Measurements from ENCODE around the gene C6orf89. TPM values are rescaled to one million over a fixed set of nuclear protein-coding genes. Genes with fewer than 3 reads are reported as not detected.

Gene C6orf89
- total and polyA plus RNA-seq, 9 donors = 23.1 to 102 (median 62.2) TPM

DNA sequence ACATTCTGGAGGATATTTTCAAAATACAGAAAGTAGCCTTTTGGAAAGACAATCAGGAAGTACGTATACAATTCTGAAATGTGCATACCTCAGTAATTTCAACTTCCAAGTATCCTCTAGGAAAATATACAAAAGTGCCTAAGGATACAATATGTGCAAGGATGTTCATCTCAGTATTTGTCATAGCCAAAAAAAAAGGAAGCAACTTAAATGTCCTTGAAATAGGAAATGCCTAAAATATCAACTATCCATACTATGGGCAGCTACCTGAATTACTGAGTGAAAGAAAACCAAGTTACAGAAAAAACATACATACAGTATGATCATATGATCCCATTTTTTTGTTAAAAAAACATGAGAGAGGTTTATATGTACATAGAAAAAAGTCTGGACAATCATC is 12.6 kb upstream of the C6orf89 start:
- TF ChIP-seq POLR2A (IDR thresholded peaks at IDR 0.05) = no peak
- no peak for TF ChIP-seq EP300 (IDR thresholded peaks at IDR 0.05)
- TF ChIP-seq, protein P1, sequence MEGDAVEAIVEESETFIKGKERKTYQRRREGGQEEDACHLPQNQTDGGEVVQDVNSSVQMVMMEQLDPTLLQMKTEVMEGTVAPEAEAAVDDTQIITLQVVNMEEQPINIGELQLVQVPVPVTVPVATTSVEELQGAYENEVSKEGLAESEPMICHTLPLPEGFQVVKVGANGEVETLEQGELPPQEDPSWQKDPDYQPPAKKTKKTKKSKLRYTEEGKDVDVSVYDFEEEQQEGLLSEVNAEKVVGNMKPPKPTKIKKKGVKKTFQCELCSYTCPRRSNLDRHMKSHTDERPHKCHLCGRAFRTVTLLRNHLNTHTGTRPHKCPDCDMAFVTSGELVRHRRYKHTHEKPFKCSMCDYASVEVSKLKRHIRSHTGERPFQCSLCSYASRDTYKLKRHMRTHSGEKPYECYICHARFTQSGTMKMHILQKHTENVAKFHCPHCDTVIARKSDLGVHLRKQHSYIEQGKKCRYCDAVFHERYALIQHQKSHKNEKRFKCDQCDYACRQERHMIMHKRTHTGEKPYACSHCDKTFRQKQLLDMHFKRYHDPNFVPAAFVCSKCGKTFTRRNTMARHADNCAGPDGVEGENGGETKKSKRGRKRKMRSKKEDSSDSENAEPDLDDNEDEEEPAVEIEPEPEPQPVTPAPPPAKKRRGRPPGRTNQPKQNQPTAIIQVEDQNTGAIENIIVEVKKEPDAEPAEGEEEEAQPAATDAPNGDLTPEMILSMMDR (IDR thresholded peaks at IDR 0.05) = no peak
- Histone ChIP-seq H3K9me3 (no peaks in the 10 kb centered on the region), H3K27ac (no peak overlapping the region), H3K4me3 (no peak overlapping the region), H3K27me3 (no peaks in the 10 kb centered on the region), H3K36me3 (no peaks in the 10 kb centered on the region), H3K4me1 (ENCODE audit: insufficient read depth) (peaks cover 3% of the 10 kb centered on the region)
- WGBS, 3 donors = 93 to 100% (median 97%) methylated on average over 1 of the region's 1 CpG
- DNase-seq = no peak
- intact Hi-C loops (cut with DNase I) = no loop called here

DNA sequence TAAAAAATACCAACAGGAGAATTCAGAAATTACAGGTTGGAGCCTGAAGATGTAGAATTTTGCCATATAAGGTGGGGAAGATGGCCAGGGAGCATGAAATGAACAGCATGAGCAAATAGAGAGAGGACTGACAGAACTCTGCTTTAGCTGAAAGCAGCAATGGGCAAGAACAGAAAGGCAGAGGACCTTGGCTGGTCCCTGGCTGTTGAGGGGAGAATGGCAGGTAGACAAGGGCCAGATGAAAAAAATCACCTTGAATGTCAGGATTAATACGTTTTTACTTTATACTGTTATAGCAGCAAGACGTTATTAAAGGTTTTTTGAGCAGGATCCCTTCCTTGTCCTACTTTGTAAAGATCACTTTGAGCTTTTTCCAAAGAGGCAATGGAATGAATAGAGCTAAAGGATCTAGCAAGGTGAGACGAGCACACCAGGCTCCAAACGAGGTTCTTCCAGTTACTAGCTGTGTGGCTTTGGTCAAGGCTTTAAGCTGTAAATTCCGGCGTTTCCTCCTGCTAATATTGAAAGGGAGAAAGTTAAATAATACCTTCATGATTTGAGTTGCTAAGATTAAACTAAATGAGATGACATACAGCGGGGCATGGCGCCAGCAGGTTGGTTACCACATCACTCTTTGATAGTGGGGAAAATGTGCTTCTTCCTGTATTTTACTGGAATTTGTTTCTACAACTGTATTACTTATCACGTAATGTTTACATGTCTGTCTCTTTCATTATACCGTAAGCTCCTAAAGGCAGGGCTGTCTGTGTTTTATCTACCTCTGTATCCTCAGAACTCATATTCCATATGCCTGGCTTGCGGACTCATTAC is 11.9 kb upstream of the C6orf89 start:
- peak in 2 of 5 donors; percentile 50 to 54 for DNase-seq
- Histone ChIP-seq H3K36me3 (no peaks in the 10 kb centered on the region), H3K27ac (peak overlapping the region in 1 of 2 donors; percentile 80), H3K27me3 (no peaks in the 10 kb centered on the region), H3K4me1 (ENCODE audit: insufficient read depth) (peaks cover 3% of the 10 kb centered on the region), H3K4me3 (peak overlapping the region; percentile 60), H3K9me3 (no peaks in the 10 kb centered on the region)
- 7 to 8% (median 7%) methylated on average over 11 of the region's 11 CpGs for WGBS, 3 donors
- intact Hi-C loops (cut with DNase I) = no loop called here
- TF ChIP-seq, protein P1 (IDR thresholded peaks at IDR 0.05) = no peak
- TF ChIP-seq EP300 (IDR thresholded peaks at IDR 0.05) (no peak), POLR2A (IDR thresholded peaks at IDR 0.05) (no peak)

DNA sequence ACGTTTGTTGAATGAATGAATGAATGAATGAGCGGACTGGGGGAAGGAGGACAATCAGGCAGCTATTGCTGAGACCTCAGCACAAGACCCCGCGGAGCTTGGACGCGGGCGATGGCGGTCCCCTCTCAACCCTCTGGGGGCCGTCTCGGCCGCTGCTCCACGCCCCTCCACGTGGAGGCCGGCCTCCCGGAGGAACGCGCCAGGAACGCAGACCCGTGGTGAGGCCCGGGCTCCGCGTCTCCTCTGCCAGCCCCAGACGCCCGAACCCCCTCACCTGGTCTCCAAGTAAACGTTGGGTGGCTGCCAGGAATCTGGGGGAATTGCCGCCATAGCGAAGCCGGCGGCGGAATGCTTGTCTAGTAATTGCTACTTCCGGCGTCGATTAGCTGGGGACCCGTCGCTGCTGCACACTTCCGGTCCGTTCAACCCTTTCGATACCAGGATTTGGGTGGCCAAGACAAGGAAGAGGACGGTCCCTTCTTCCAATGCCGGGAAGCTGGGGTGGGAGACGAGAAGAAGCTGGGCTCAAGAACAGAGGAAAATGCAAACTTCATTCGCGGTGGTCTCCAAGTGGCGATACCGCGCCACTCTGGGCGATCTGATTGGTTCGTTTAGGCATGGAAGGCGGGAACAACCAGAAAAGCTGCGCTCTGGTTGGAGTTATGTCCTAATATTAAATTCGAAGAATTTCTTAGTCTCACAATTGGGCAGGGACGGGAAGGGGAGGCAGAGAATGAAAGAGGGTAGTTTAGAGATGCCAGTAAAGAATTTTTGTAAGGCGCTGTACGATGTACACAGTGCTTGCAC is 11.1 kb upstream of the C6orf89 start, which contains the start of gene PPIL1:
Gene PPIL1 (minus strand): TSS at position 361 of the 807 bp plus-strand sequence. CDS start 31 bp downstream, at position 330.
- Histone ChIP-seq H3K27ac (peak within 1 kb of the TSS; percentile 54 to 80), H3K4me3 (peak within 1 kb of the TSS; percentile 60), H3K9me3 (no peaks in the 10 kb centered on the region), H3K4me1 (ENCODE audit: insufficient read depth) (peaks cover 3% of the 10 kb centered on the region), H3K27me3 (no peaks in the 10 kb centered on the region), H3K36me3 (no peaks in the 10 kb centered on the region)
- TF ChIP-seq POLR2A (IDR thresholded peaks at IDR 0.05) = peak; percentile 10
- no peak for TF ChIP-seq EP300 (IDR thresholded peaks at IDR 0.05)
- TF ChIP-seq, protein P1 (IDR thresholded peaks at IDR 0.05) = no peak
- DNase-seq = peak; percentile 76 to 90 (median 84)
- intact Hi-C loops (cut with DNase I) = no loop called here
- 0 to 1% (median 1%) methylated on average over 46 to 54 of the region's 54 CpGs for WGBS, 3 donors

DNA sequence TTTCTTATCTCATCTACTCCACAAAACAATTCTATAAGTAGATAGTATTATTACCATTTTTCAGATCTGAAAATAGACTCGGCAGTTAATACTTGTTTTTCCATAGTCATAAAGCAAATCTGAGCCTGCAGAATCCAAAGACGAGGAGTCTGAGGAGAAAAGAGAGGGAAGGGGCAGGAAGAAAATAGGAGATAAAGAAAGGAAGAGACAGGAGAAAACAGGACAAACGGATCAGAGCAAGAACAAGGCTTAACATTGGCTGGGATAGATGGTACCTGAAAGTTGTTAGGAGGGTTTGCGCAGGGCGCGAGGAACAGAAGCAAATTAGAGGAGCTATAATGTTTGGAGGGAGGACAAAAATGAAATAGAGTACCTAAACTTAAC is 10.5 kb upstream of the C6orf89 start:
- Histone ChIP-seq H3K27ac (peak overlapping the region in 1 of 2 donors; percentile 80), H3K9me3 (no peaks in the 10 kb centered on the region), H3K36me3 (no peaks in the 10 kb centered on the region), H3K4me3 (peak overlapping the region; percentile 60), H3K4me1 (ENCODE audit: insufficient read depth) (peaks cover 3% of the 10 kb centered on the region), H3K27me3 (no peaks in the 10 kb centered on the region)
- intact Hi-C loops (cut with DNase I) = no loop called here
- DNase-seq = no peak
- no peak for TF ChIP-seq POLR2A (IDR thresholded peaks at IDR 0.05)
- TF ChIP-seq EP300 (IDR thresholded peaks at IDR 0.05) = no peak
- TF ChIP-seq, protein P1 (IDR thresholded peaks at IDR 0.05) = no peak
- WGBS, 3 donors = 25 to 29% (median 26%) methylated on average over 6 of the region's 6 CpGs
